Uterus (tissue), 4 donors: ENCODE measurements around the gene P2RX2. TPM values are rescaled to one million over a fixed set of nuclear protein-coding genes. Genes with fewer than 3 reads are reported as not detected.

Experiments
- DNase-seq, 2 donors: peaks; one replicate each; pipeline ENCODE4 v3.0.0-alpha.2; 2019 to 2020
- H3K27ac ChIP-seq, 2 donors: fragments of 200-600 bp; sonication (generic); 1 replicate in 1 of 2; 2 replicates in 1 of 2; pipeline ENCODE4 v1.5.1; 2016 to 2018
- H3K27me3 ChIP-seq, 2 donors: fragments of 200-600 bp; sonication (generic); one replicate each; pipeline ENCODE4 v1.5.1; 2018 to 2019; ENCODE audit warnings: control low read depth in 1 of 2
- H3K36me3 ChIP-seq, 2 donors: fragments of 200-600 bp; sonication (generic); one replicate each; pipeline ENCODE4 v1.5.1; 2019; ENCODE audit warnings: control low read depth in 1 of 2
- H3K4me1 ChIP-seq, 2 donors: fragments of 200-600 bp; sonication (generic); one replicate each; pipeline ENCODE4 v1.5.1; 2018 to 2019; ENCODE audit warnings: control low read depth in 1 of 2
- H3K4me3 ChIP-seq, 2 donors: fragments of 200-600 bp; sonication (generic); 1 replicate in 1 of 2; 2 replicates in 1 of 2; pipeline ENCODE4 v1.5.1; 2018 to 2019; ENCODE audit warnings: mild to moderate bottlenecking in 1 of 2
- H3K9me3 ChIP-seq, 2 donors: fragments of 200-600 bp; sonication (generic); one replicate each; pipeline ENCODE4 v1.5.1; 2019; ENCODE audit warnings: control low read depth in 1 of 2
- POLR2A ChIP-seq, 2 donors: fragments of 450-650 bp; IDR thresholded peaks; one replicate each; pipeline ENCODE4 v1.6.1; 2016; ENCODE audit warnings: antibody characterized with exemption in 2 of 2, mild to moderate bottlenecking in 1 of 2, moderate library complexity in 1 of 2
- intact Hi-C: fragments of 100-400 bp; cut with DNase I; formaldehyde crosslinking; loops from one replicate; pipeline ENCODE4 v1.15.1; 2023; ENCODE audit warnings: low total_unique reads
- total RNA-seq, 4 donors: library from RNA; depleted of rRNA in 3 of 4; stranded (reverse); fragments of >200 nt in 3 of 4; gene quantifications; one replicate each; pipeline versions ENCODE4 v1.1.0 to v1.2.4, GENCODE V29; 2014 to 2023
- TF ChIP-seq, protein P1 (sequence below), 4 experiments: fragments of 200-600 bp in 2 of 4; fragments of 450-650 bp in 2 of 4; sonication (generic) in 2 of 4; IDR thresholded peaks; one replicate each; pipeline ENCODE4 v1.5.1; 2016 to 2019; ENCODE audit warnings: antibody characterized with exemption in 4 of 4, mild to moderate bottlenecking in 2 of 4, moderate library complexity in 1 of 4
- donor health status: DM: yes; HTN: yes; CAD: no.

Gene P2RX2
- total RNA-seq, 4 donors from 2014 or later: not detected

DNA sequence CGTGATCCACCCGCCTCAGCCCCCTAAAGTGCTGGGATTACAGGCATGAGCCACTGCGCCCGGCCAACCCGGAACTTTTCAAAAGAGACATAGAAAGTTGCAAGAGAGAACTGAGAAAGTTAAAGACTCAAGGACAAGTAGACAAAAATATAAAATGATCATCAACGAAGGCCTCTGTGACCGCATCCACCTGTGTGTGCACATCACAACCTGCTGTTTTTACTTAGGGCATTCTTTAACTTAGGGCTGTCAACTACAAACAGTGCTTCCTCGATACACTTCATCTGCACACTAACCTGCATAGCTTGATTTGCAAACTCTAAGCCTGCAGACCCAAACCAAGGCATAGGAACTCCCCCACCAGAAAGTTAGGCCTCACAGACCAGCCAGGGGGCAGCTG lies 14.8 kb downstream of the P2RX2 start:
- DNase-seq: no peak
- H3K4me3 ChIP-seq: no peak overlapping the region
- intact Hi-C loops: no loop called here
- no peaks in the 10 kb centered on the region for H3K4me1 ChIP-seq
- TF ChIP-seq, protein P1, sequence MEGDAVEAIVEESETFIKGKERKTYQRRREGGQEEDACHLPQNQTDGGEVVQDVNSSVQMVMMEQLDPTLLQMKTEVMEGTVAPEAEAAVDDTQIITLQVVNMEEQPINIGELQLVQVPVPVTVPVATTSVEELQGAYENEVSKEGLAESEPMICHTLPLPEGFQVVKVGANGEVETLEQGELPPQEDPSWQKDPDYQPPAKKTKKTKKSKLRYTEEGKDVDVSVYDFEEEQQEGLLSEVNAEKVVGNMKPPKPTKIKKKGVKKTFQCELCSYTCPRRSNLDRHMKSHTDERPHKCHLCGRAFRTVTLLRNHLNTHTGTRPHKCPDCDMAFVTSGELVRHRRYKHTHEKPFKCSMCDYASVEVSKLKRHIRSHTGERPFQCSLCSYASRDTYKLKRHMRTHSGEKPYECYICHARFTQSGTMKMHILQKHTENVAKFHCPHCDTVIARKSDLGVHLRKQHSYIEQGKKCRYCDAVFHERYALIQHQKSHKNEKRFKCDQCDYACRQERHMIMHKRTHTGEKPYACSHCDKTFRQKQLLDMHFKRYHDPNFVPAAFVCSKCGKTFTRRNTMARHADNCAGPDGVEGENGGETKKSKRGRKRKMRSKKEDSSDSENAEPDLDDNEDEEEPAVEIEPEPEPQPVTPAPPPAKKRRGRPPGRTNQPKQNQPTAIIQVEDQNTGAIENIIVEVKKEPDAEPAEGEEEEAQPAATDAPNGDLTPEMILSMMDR (IDR thresholded peaks at IDR 0.05): no peak
- no peak for TF ChIP-seq POLR2A (IDR thresholded peaks at IDR 0.05)
- no peak overlapping the region for H3K27ac ChIP-seq
- H3K9me3 ChIP-seq: no peaks in the 10 kb centered on the region
- no peaks in the 10 kb centered on the region for H3K36me3 ChIP-seq
- no peaks in the 10 kb centered on the region for H3K27me3 ChIP-seq

DNA sequence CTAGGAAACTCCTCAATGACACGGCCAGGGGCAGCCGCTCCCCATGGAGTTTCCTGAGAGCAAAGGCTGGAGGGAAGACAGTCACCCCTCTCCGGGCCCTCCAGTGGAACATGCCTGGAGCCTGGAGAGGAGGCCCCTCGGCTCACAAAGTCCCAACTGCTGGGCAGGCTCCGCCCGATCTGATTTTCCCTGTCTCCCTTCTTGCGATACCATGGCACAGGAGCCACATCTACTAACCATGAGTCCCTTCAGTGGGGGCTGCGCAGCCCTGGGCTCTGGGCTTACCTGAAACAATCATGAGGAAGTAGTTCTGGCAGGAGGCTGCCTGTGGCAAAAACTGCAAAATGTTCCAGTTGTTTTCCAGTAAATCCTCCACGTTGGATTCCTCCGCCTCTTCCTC lies 15.3 kb downstream of the P2RX2 start:
- no peaks in the 10 kb centered on the region for H3K36me3 ChIP-seq
- intact Hi-C loops: no loop called here
- H3K27ac ChIP-seq: no peak overlapping the region
- H3K27me3 ChIP-seq: no peaks in the 10 kb centered on the region
- no peaks in the 10 kb centered on the region for H3K4me1 ChIP-seq
- H3K4me3 ChIP-seq: no peak overlapping the region
- DNase-seq: no peak
- TF ChIP-seq, protein P1 (IDR thresholded peaks at IDR 0.05): no peak
- TF ChIP-seq POLR2A (IDR thresholded peaks at IDR 0.05): no peak
- no peaks in the 10 kb centered on the region for H3K9me3 ChIP-seq

DNA sequence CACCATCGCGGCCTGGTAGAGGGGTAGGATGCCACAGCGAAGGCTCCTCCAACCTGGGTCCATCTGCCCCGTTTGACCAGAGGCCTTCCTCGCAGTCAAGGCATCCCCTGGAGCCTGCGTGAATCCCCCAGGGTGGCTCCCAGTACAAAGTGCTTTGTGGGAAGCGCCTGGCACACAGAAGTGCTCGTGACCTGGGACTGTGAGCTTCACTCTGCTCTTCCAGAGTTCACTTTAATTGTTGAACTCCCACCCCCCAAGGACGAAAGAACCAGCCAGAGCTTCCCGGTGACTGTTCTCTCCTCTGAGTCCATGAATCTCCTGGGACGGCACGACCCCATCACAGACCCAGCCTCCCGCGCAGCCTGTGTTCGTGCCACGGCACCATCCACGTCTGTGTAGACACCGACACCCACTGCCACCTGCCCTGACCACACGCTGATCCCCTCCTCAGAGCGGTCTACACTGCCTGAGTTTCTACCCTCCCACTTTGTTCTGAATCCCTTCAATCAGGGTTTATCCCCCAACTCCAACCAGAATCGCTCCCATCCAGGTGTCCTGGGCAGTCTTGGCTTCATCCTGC lies 15.9 kb downstream of the P2RX2 start:
- intact Hi-C loops: no loop called here
- Histone ChIP-seq H3K9me3 (no peaks in the 10 kb centered on the region), H3K4me3 (no peak overlapping the region), H3K36me3 (no peaks in the 10 kb centered on the region), H3K27me3 (no peaks in the 10 kb centered on the region), H3K27ac (no peak overlapping the region), H3K4me1 (no peaks in the 10 kb centered on the region)
- TF ChIP-seq, protein P1 (IDR thresholded peaks at IDR 0.05): no peak
- TF ChIP-seq POLR2A (IDR thresholded peaks at IDR 0.05): no peak
- DNase-seq: no peak

DNA sequence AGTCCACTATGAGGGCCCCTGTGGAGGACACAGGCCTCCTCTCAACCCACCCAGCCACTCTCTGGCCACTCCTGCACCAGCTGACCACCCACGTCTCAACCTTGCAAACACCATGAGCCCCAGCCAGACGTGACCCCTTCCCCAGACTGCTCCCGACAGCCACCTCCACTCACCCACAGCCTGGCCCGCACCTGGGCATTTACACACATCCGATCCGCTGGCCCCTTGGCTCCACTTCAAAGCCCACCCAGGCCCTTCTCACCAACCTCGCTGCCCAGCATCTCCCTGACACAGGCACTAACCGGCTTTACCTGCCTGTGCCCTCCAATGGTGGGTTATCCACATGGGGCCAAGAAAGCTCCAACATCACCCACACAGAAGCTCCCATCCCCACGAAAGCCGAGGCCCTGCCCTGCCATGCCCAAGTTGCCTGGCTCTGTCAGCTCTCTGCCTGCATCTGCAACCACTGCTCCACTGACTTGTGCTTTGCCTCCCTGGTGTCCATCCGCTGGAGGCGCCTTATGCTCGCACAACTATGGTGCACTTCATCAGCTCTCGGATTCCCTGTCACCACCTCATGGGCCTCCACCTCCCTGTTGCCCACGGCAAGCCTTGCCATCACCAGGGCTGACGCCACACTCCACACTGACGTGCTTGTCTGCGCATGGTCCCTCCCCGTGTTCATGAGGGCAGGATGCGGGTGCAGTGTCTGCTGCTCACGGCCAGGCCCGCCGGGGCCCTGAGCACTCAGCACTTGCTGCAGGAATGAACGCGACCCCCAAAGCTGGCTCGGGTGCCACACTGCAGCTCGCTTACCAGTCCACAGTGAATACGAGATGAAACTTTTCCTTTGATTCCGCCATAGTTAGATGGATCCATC lies 16.7 kb downstream of the P2RX2 start:
- Histone ChIP-seq H3K36me3 (no peaks in the 10 kb centered on the region), H3K9me3 (no peaks in the 10 kb centered on the region), H3K27ac (no peak overlapping the region), H3K4me1 (no peaks in the 10 kb centered on the region), H3K27me3 (no peaks in the 10 kb centered on the region), H3K4me3 (no peak overlapping the region)
- no peak for DNase-seq
- intact Hi-C loops: no loop called here
- TF ChIP-seq, protein P1 (IDR thresholded peaks at IDR 0.05): no peak
- TF ChIP-seq POLR2A (IDR thresholded peaks at IDR 0.05): no peak

DNA sequence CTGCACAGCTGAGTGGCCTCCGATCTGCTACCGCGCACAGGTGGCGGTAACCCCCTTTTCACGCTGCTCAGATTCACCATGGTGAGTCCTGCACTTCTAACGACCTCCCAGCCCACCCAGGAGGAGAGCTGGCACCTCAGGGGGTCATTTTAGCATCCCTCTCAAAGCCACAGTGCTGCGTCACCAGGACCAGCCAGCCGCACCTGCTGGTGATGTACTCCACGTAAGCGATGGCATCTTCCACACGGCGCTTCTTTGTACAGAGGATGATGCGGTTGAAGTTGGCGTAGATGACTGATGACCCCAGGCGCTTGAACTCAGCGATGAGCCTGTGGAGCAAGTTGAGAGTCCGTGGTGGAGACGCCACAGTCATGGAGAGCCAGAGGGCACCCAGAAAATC lies 19.2 kb downstream of the P2RX2 start:
- Histone ChIP-seq H3K27me3 (no peaks in the 10 kb centered on the region), H3K4me1 (no peaks in the 10 kb centered on the region), H3K9me3 (no peaks in the 10 kb centered on the region), H3K27ac (no peak overlapping the region), H3K36me3 (no peaks in the 10 kb centered on the region), H3K4me3 (no peak overlapping the region)
- intact Hi-C loops: no loop called here
- no peak for TF ChIP-seq POLR2A (IDR thresholded peaks at IDR 0.05)
- TF ChIP-seq, protein P1 (IDR thresholded peaks at IDR 0.05): no peak
- DNase-seq: no peak
